H1 (cell line): ENCODE results near the gene VAPB. TPM values are rescaled to one million over a fixed set of nuclear protein-coding genes. Genes with fewer than 3 reads are reported as not detected.

Experiments
- CTCF ChIA-PET: fragments of 300-600 bp; sonication (Branson Sonifier 250); formaldehyde crosslinking; loops from one replicate; lab custom pipeline; 2021; ENCODE audit not compliant: partially characterized antibody; lab: Charles Lee
- POLR2A ChIA-PET: fragments of 300-600 bp; sonication (Branson Sonifier 250); formaldehyde crosslinking; loops from one replicate; lab custom pipeline; 2021; ENCODE audit warnings: inconsistent platforms; ENCODE audit not compliant: partially characterized antibody; lab: Charles Lee
- DNase-seq, 2 experiments: peaks; one replicate each; pipeline versions ENCODE4 v3.0.0 to v3.0.0-alpha.2; 2010 to 2022; ENCODE audit warnings: low spot score in 2 of 2, low read depth in 1 of 2, mixed read lengths in 1 of 2
- FAIRE-seq: peaks from 2 replicates; lab custom pipeline; 2011; peaks lifted over from hg19 to GRCh38; lab: Jason Lieb, UNC
- H2AFZ ChIP-seq: 2 replicates; pipeline ENCODE4 v1.8.1; 2012; ENCODE audit warnings: low read length, inconsistent platforms
- H2AK5ac ChIP-seq: 2 replicates; pipeline ENCODE4 v1.6.1; 2013; ENCODE audit warnings: low read depth, low read length
- H2BK120ac ChIP-seq: replicated peaks from 2 replicates; pipeline ENCODE3; 2013; ENCODE audit warnings: low read depth, low read length, inconsistent platforms
- H2BK12ac ChIP-seq: 2 replicates; pipeline ENCODE4 v1.6.1; 2013; ENCODE audit warnings: low read depth, low read length
- H2BK15ac ChIP-seq: 2 replicates; pipeline ENCODE4 v1.6.1; 2013; ENCODE audit warnings: low read length
- H2BK20ac ChIP-seq: 2 replicates; pipeline ENCODE4 v1.6.1; 2013; ENCODE audit warnings: low read length
- H2BK5ac ChIP-seq: 2 replicates; pipeline ENCODE4 v1.6.1; 2013; ENCODE audit warnings: low read depth, low read length
- H3K14ac ChIP-seq: 2 replicates; pipeline ENCODE4 v1.6.1; 2013; ENCODE audit warnings: inconsistent platforms; ENCODE audit not compliant: insufficient read length
- H3K18ac ChIP-seq: 2 replicates; pipeline ENCODE4 v1.6.1; 2013; ENCODE audit warnings: low read length; ENCODE audit errors: extremely low read depth
- H3K23ac ChIP-seq: 2 replicates; pipeline ENCODE4 v1.6.1; 2013; ENCODE audit warnings: inconsistent platforms; ENCODE audit not compliant: insufficient read length
- H3K23me2 ChIP-seq: 2 replicates; pipeline ENCODE4 v1.6.1; 2013; ENCODE audit warnings: low read depth, low read length
- H3K27ac ChIP-seq: 2 replicates; pipeline ENCODE4 v1.6.1; 2011; ENCODE audit warnings: low read depth, low read length, inconsistent platforms
- H3K27me3 ChIP-seq, 4 experiments: replicated peaks in 1 of 4; 1 replicate in 1 of 4; 2 replicates in 3 of 4; pipeline versions ENCODE4 v1.6.1 to v1.8.1; 2011 to 2013; ENCODE audit warnings: low read length in 3 of 4, mild to moderate bottlenecking in 3 of 4, inconsistent platforms in 2 of 4, mixed read lengths in 2 of 4, moderate library complexity in 1 of 4; ENCODE audit not compliant: control insufficient read depth in 3 of 4, insufficient read depth in 3 of 4; ENCODE audit errors: extremely low read depth in 1 of 4
- H3K36me3 ChIP-seq, 4 experiments: 2 replicates each; pipeline versions ENCODE4 v1.6.1 to v1.8.1; 2011 to 2013; ENCODE audit warnings: mild to moderate bottlenecking in 4 of 4, low read length in 3 of 4, moderate library complexity in 2 of 4, control low read depth in 1 of 4, inconsistent platforms in 1 of 4; ENCODE audit not compliant: insufficient read depth in 4 of 4, control insufficient read depth in 2 of 4
- H3K4ac ChIP-seq: replicated peaks from 2 replicates; pipeline ENCODE3; 2013; ENCODE audit warnings: low read length, low read depth, mixed read lengths, inconsistent platforms; ENCODE audit not compliant: insufficient read length
- H3K4me1 ChIP-seq, 4 experiments: replicated peaks in 1 of 4; 1 replicate in 1 of 4; 2 replicates in 3 of 4; pipeline versions ENCODE4 v1.6.1 to v1.8.1; 2011 to 2013; ENCODE audit warnings: low read length in 3 of 4, inconsistent platforms in 2 of 4, mixed read lengths in 1 of 4; ENCODE audit not compliant: insufficient read depth in 4 of 4, control insufficient read depth in 3 of 4
- H3K4me2 ChIP-seq, 2 experiments: 2 replicates each; pipeline versions ENCODE4 v1.6.1 to v1.8.1; 2011 to 2013; ENCODE audit warnings: low read depth in 2 of 2, low read length in 2 of 2, control low read depth in 1 of 2, inconsistent platforms in 1 of 2, mild to moderate bottlenecking in 1 of 2; ENCODE audit not compliant: insufficient read depth in 1 of 2
- H3K4me3 ChIP-seq, 4 experiments: fragments of 200-600, 300-600 bp in 1 of 4; sonication (generic), shearing (Covaris generic), sonication (Bioruptor Twin) in 1 of 4; 2 replicates each; pipeline versions ENCODE4 v1.5.1 to v1.8.1; 2011 to 2016; ENCODE audit warnings: low read length in 4 of 4, low read depth in 3 of 4, control low read depth in 2 of 4, inconsistent platforms in 2 of 4, mild to moderate bottlenecking in 2 of 4, mixed read lengths in 1 of 4, moderate library complexity in 1 of 4; ENCODE audit not compliant: insufficient read depth in 2 of 4; ENCODE audit errors: extremely low read depth in 1 of 4
- H3K56ac ChIP-seq: replicated peaks from 2 replicates; pipeline ENCODE3; 2013; ENCODE audit warnings: low read depth, mild to moderate bottlenecking, mixed read lengths, low read length, inconsistent platforms; ENCODE audit not compliant: insufficient read length
- H3K79me1 ChIP-seq: 2 replicates; pipeline ENCODE4 v1.6.1; 2013; ENCODE audit warnings: low read depth, low read length, control low read depth
- H3K79me2 ChIP-seq, 2 experiments: 2 replicates each; pipeline versions ENCODE4 v1.6.1 to v1.8.1; 2012 to 2013; ENCODE audit warnings: low read length in 2 of 2, mild to moderate bottlenecking in 2 of 2, inconsistent platforms in 1 of 2; ENCODE audit not compliant: insufficient read depth in 2 of 2, control insufficient read depth in 1 of 2
- H3K9ac ChIP-seq, 4 experiments: replicated peaks in 1 of 4; 1 replicate in 1 of 4; 2 replicates in 3 of 4; pipeline versions ENCODE4 v1.6.1 to v1.8.1; 2011 to 2013; ENCODE audit warnings: low read depth in 3 of 4, low read length in 3 of 4, control low read depth in 2 of 4, mild to moderate bottlenecking in 2 of 4, moderate library complexity in 2 of 4, inconsistent platforms in 1 of 4; ENCODE audit errors: extremely low read depth in 1 of 4
- H3K9me3 ChIP-seq, 2 experiments: 2 replicates each; pipeline versions ENCODE4 v1.6.1 to v1.8.1; 2012 to 2013; ENCODE audit warnings: mild to moderate bottlenecking in 2 of 2, moderate library complexity in 2 of 2, control low read depth in 1 of 2, inconsistent platforms in 1 of 2, low read depth in 1 of 2, low read length in 1 of 2, mixed read lengths in 1 of 2; ENCODE audit not compliant: insufficient read depth in 2 of 2
- H4K20me1 ChIP-seq, 2 experiments: replicated peaks in 1 of 2; 2 replicates each; pipeline versions ENCODE3 to v1.8.1; 2011 to 2013; ENCODE audit warnings: inconsistent platforms in 2 of 2, low read length in 2 of 2, mild to moderate bottlenecking in 1 of 2; ENCODE audit not compliant: insufficient read depth in 2 of 2, control insufficient read depth in 1 of 2
- H4K5ac ChIP-seq: 2 replicates; pipeline ENCODE4 v1.6.1; 2013; ENCODE audit warnings: low read length, low read depth, mixed read lengths, inconsistent platforms; ENCODE audit not compliant: insufficient read length
- H4K8ac ChIP-seq: 2 replicates; pipeline ENCODE4 v1.8.0; 2013; ENCODE audit warnings: mild to moderate bottlenecking, moderate library complexity, low read length, inconsistent platforms; ENCODE audit not compliant: insufficient read depth; ENCODE audit errors: extremely low read depth
- H4K91ac ChIP-seq: replicated peaks from 2 replicates; pipeline ENCODE3; 2013; ENCODE audit warnings: low read length, mixed read lengths, inconsistent platforms; ENCODE audit not compliant: insufficient read length
- CBX8 ChIP-seq: fragments of 300-800, 300-1000 bp; sonication (generic); IDR thresholded peaks from 2 replicates; pipeline ENCODE4 v1.7.1; 2016; ENCODE audit warnings: low read depth, low read length, borderline replicate concordance
- CTBP2 ChIP-seq: IDR thresholded peaks from 2 replicates; pipeline ENCODE4 v1.7.0; 2011; ENCODE audit warnings: borderline replicate concordance, mild to moderate bottlenecking, moderate library complexity, mixed read lengths, low read length; ENCODE audit not compliant: insufficient read depth, insufficient read length
- JUND ChIP-seq: IDR thresholded peaks from 2 replicates; pipeline ENCODE4 v1.6.1; 2011; ENCODE audit warnings: mild to moderate bottlenecking, improper control_type of control experiment, low read length
- WGBS, 2 experiments: shearing (Covaris generic) in 1 of 2; methylation state at CpG; one replicate each; pipeline versions ENCODE4 v1.1.6 to v1.1.7; 2013 to 2015; ENCODE audit warnings: low lambda C conversion rate in 2 of 2, mixed read lengths in 2 of 2, inconsistent platforms in 1 of 2, low coverage in 1 of 2, missing lambda C conversion rate in 1 of 2; ENCODE audit not compliant: insufficient replicate concordance in 2 of 2, insufficient coverage in 1 of 2, insufficient read length in 1 of 2; ENCODE audit errors: extremely low coverage in 1 of 2, missing lambda C conversion rate in 1 of 2; 5-methylcytosine and 5-hydroxymethylcytosine counted together
- polyA plus RNA-seq, 7 experiments: library from polyadenylated mRNA; depleted of rRNA in 3 of 7; stranded (reverse) in 5 of 7; unstranded in 2 of 7; fragments of >200 nt in 5 of 7; fragments of 200-250 nt in 2 of 7; gene quantifications; 1 replicate in 5 of 7; 2 replicates in 1 of 7; 4 replicates in 1 of 7; pipeline versions ENCODE4 v1.2.1 to v1.2.3, GENCODE V29; 2011 to 2013; ENCODE audit warnings: missing spikeins in 2 of 7, mixed read lengths in 2 of 7
- total RNA-seq: library from RNA; stranded (reverse); fragmentation: NEBNext Ultra II Directional; extraction: Animal tissue kit (Norgen Biotek cat#: 25700); gene quantifications from 2 replicates; pipeline ENCODE4 v1.2.1, GENCODE V29; 2021

The VAPB gene
- total and polyA plus RNA-seq, 2 of the 8 experiments (the other 6 are each of a cell fraction or from before 2014, with no cell fraction given), result 24.4 to 62.8 TPM

GRCh38 chr20:58478141-58478805 lies 89.2 kb downstream of the VAPB start:
- Histone ChIP-seq H4K5ac (no peak overlapping the region), H2BK15ac (no peak overlapping the region), H3K27ac (no peak overlapping the region), H4K91ac (no peak overlapping the region), H3K14ac (no peak overlapping the region), H3K36me3 (no peaks in the 10 kb centered on the region), H3K9ac (no peak overlapping the region), H2BK20ac (no peak overlapping the region), H3K4me1 (peaks cover 3 to 4% (median 3%) of the 10 kb centered on the region in 4 experiments; a peak in 6 of 7 replicates), H3K79me1 (no peaks in the 10 kb centered on the region), H2BK5ac (no peak overlapping the region), H3K27me3 (no peaks in the 10 kb centered on the region; a peak in 1 of 7 replicates), H3K9me3 (peaks cover 7 to 15% of the 10 kb centered on the region in 2 experiments; a peak in 3 of 4 replicates), H4K20me1 (no peaks in the 10 kb centered on the region), H3K4me3 (no peak overlapping the region), H2BK120ac (no peak overlapping the region), H3K23ac (no peak overlapping the region), H4K8ac (no peak overlapping the region), H3K79me2 (no peaks in the 10 kb centered on the region), H2AFZ (no peak overlapping the region), H3K23me2 (no peaks in the 10 kb centered on the region), H3K18ac (no peak overlapping the region), H3K4me2 (no peak overlapping the region), H3K4ac (no peak overlapping the region), H3K56ac (no peak overlapping the region), H2AK5ac (no peak overlapping the region), H2BK12ac (no peak overlapping the region)
- TF ChIP-seq CTBP2 (no peak), CBX8 (no peak), JUND (no peak)
- ChIA-PET POLR2A (interaction anchor here (0.9 kb wide), 1 partner anchor 9 kb away, joined by 4 read pairs; no protein-coding TSS in a partner anchor), CTCF (interaction anchor here (1.1 to 1.2 kb wide), 2 partner anchors 143 to 215 kb away, joined by 3 to 4 read pairs; no protein-coding TSS in a partner anchor)
- no peak for FAIRE-seq
- DNase-seq, result peak in 1 of 2 experiments; percentile 24
- 88% methylated on average over 3 of the region's 3 CpGs; no CpG with 5 or more reads in 1 of the 2 experiments for WGBS, 2 experiments
